Cardiac fibroblast (primary cell): ENCODE measurements around the gene WNK2.

Experiments used
- DNase-seq, 2 donors: peaks; one replicate each; pipeline versions ENCODE4 v3.0.0 to v3.0.0-alpha.2; 2010; ENCODE audit warnings: low read depth in 2 of 2
- H3K4me3 ChIP-seq, 2 donors: replicated peaks in 1 of 2; 1 replicate in 1 of 2; 2 replicates in 1 of 2; pipeline ENCODE4 v1.5.1; 2011; ENCODE audit warnings: low read depth in 2 of 2, low read length in 2 of 2, mild to moderate bottlenecking in 2 of 2, moderate library complexity in 1 of 2
- TF ChIP-seq, protein P1 (sequence below): IDR thresholded peaks from one replicate; pipeline ENCODE4 v1.5.1; 2011; ENCODE audit warnings: low read depth, mild to moderate bottlenecking, low read length, inconsistent platforms

WNK2 gene

DNA sequence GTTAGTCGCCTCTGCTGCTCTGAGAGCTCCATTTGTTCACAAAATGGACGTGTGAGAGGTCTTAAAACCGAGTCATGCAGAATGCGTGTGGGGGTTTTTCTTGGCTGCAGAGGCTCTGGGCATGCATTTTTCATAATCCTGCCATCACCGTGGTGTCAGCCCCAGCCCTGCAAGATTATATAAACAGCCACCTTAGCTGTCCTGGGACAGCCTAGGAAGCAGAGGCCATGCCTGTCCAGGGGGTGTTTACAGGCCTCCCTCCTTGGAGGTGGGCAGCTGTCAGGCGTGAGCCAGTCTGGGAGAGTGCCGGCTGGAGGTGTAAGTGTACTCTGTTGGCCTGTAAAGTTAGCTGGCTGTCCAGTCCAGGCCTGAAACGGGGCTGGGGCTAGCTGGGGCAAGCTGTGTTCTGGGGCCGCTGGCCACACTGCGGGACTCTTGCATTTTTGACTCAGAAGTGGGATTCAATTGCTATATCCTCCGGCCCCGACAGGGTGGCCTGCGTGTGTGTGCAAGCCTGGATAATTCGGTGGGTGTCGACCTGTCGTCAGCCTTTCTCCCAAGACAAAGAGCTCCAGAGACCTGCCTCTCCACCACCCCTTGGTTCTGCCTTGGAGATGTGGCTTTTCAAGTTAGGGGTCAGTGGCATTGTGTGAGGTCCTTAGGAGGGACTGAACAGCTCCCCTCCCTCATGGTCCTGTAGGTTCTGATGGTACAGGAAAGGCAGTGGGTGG is 2.4 kb downstream of the WNK2 start:
- no peak for DNase-seq
- TF ChIP-seq, protein P1, sequence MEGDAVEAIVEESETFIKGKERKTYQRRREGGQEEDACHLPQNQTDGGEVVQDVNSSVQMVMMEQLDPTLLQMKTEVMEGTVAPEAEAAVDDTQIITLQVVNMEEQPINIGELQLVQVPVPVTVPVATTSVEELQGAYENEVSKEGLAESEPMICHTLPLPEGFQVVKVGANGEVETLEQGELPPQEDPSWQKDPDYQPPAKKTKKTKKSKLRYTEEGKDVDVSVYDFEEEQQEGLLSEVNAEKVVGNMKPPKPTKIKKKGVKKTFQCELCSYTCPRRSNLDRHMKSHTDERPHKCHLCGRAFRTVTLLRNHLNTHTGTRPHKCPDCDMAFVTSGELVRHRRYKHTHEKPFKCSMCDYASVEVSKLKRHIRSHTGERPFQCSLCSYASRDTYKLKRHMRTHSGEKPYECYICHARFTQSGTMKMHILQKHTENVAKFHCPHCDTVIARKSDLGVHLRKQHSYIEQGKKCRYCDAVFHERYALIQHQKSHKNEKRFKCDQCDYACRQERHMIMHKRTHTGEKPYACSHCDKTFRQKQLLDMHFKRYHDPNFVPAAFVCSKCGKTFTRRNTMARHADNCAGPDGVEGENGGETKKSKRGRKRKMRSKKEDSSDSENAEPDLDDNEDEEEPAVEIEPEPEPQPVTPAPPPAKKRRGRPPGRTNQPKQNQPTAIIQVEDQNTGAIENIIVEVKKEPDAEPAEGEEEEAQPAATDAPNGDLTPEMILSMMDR = no peak
- H3K4me3 ChIP-seq = no peak overlapping the region

DNA sequence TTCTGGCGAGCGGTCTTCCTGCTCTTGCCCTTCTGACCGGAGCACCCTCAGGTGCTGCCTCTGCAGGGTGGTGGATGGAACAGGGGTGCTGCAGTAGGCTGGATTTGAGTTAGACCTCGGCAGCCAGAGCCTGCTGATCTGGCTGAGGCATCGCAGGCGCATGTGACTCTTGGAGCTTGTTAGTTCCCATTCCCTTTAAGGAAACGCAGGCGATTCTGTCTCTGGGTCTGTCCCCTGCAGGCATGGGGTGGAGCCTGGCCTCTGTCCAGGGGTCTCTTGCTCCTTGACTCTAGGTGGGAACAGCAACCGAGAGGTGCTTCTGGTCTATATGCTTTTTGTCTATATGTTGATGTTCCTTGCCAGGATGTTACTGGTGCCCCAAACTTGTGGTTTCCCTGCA is 3.1 kb downstream of the WNK2 start:
- H3K4me3 ChIP-seq = no peak overlapping the region
- DNase-seq = no peak
- TF ChIP-seq, protein P1 = no peak

- H3K4me3 ChIP-seq = no peak overlapping the region
- TF ChIP-seq, protein P1 = no peak
- DNase-seq = no peak
These were observed 3.6 kb downstream of the WNK2 start for GRCh38 chr9:93187574-93187973.

GRCh38 chr9:93188426-93189368 is 4.8 kb downstream of the WNK2 start:
- no peak for DNase-seq
- H3K4me3 ChIP-seq = no peak overlapping the region
- TF ChIP-seq, protein P1 = no peak

DNA sequence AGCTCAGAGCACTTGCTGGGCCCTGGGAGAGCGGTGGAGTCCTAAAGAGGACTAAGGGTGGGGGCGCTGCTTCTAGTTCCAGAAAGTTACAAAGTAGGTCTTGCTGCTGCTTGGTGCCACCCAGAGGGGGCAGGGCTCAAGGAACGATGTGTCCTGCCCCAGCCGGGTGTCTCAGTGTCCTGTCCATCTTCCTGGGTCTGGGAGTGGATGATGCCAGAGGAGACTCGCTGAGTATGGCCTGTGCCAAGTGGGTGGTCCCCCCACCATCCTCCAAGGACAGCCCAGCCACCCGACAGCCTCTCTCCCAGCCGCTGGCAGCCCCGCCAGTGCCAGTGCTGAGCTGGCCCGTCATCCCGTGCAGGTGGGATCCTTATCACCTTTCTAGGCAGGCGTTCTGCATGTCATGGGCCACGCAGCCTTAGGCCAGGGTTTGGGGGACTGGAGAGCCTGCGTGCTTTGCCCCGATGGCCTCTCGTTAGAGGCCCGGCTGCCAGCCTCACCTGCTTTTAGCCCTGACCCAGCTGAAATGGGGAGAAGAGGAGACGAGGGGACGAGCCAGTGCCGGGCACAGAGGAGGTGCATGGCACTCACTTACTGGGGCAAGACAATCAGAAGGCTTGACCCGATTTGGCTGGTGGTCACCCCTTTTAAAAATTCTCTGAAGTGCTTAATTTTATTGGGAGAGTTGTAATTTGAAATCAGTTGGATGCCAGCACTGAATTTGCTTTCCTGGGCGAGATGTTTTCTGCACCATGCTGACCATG is 5.6 kb downstream of the WNK2 start:
- DNase-seq = no peak
- H3K4me3 ChIP-seq = no peak overlapping the region
- TF ChIP-seq, protein P1 = no peak

DNA sequence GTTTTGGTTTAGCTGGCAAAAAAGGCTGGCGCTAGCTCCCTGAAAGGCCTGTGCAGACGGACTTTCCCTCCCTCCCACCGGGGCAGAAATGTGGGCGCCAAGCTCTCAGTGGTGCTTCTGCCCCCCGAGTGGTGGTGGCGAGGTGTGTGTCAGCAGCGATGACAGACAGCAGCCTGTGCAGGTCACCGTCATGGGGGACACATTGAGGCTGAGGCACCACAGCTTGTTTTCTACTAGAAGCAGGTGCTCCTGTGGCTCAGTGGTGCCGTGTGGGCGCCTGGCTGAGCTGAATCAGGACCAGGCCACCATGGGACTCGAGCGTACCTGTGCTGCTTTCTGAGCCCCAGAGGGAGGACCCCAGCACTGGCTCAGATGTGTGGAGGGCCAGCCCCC is 6.2 kb downstream of the WNK2 start:
- DNase-seq = no peak
- no peak overlapping the region for H3K4me3 ChIP-seq
- TF ChIP-seq, protein P1 = no peak
